Suppressor macrophage treated with lipopolysaccharide for 4 hours (primary cell): ENCODE results near the gene ALG14.
"Not testable (repeated sequence)": the region's sequence is repeated elsewhere in the genome, so short reads cannot be mapped to it uniquely, and the experiment has no call there.

Source experiments
- DNase-seq: peaks from one replicate; pipeline ENCODE4 v3.0.0-alpha.2; 2020

Gene ALG14

GRCh38 chr1:95041491-95042165 is 31.1 kb downstream of the ALG14 start:
- DNase-seq = no peak

- DNase-seq = no peak
Measured at GRCh38 chr1:95040032-95040525, 32.7 kb downstream of the ALG14 start.

GRCh38 chr1:95039360-95040031 is 33.3 kb downstream of the ALG14 start:
- DNase-seq = no peak

GRCh38 chr1:95035536-95035935 is 37.2 kb downstream of the ALG14 start:
- no peak for DNase-seq

- DNase-seq = no peak
Measured at GRCh38 chr1:95034506-95034905, 38.2 kb downstream of the ALG14 start.

GRCh38 chr1:95033843-95034242 is 38.9 kb downstream of the ALG14 start:
- DNase-seq = no peak

- DNase-seq = no peak
Measured at GRCh38 chr1:95029532-95029931, 43.2 kb downstream of the ALG14 start.

- no peak for DNase-seq
Measured at GRCh38 chr1:95028954-95029353, 43.8 kb downstream of the ALG14 start.

- no peak for DNase-seq
Measured at GRCh38 chr1:95027046-95027445, 45.7 kb downstream of the ALG14 start.

GRCh38 chr1:95023399-95024043 is 49.2 kb downstream of the ALG14 start:
- DNase-seq = no peak

GRCh38 chr1:95022644-95022926 is 50.2 kb downstream of the ALG14 start:
- no peak for DNase-seq

GRCh38 chr1:95021805-95022643 is 50.7 kb downstream of the ALG14 start:
- no peak for DNase-seq

- DNase-seq = no peak
Measured at GRCh38 chr1:95021119-95021518, 51.6 kb downstream of the ALG14 start.

GRCh38 chr1:95019466-95019865 is 53.3 kb downstream of the ALG14 start:
- not testable (repeated sequence) for DNase-seq

GRCh38 chr1:95018602-95019369 is 54.0 kb downstream of the ALG14 start:
- DNase-seq = no peak

GRCh38 chr1:95017775-95018174 is 55.0 kb downstream of the ALG14 start:
- no peak for DNase-seq

GRCh38 chr1:95015076-95015475 is 57.7 kb downstream of the ALG14 start:
- DNase-seq = no peak

- no peak for DNase-seq
Measured at GRCh38 chr1:95013950-95014574, 58.7 kb downstream of the ALG14 start.

GRCh38 chr1:95012389-95012788 is 60.4 kb downstream of the ALG14 start:
- DNase-seq = no peak

- DNase-seq = no peak
Measured at GRCh38 chr1:95010158-95010557, 62.6 kb downstream of the ALG14 start.

- DNase-seq = no peak
Measured at GRCh38 chr1:95007687-95008086, 65.1 kb downstream of the ALG14 start.

GRCh38 chr1:95006681-95007080 is 66.1 kb downstream of the ALG14 start:
- DNase-seq = no peak
